Measurements from ENCODE around the gene MOGAT3. TPM values are rescaled to one million over a fixed set of nuclear protein-coding genes. Genes with fewer than 3 reads are reported as not detected.

MOGAT3 gene
- total RNA-seq, 2 donors from 2014 or later = 1.3 TPM; not detected in 1

DNA sequence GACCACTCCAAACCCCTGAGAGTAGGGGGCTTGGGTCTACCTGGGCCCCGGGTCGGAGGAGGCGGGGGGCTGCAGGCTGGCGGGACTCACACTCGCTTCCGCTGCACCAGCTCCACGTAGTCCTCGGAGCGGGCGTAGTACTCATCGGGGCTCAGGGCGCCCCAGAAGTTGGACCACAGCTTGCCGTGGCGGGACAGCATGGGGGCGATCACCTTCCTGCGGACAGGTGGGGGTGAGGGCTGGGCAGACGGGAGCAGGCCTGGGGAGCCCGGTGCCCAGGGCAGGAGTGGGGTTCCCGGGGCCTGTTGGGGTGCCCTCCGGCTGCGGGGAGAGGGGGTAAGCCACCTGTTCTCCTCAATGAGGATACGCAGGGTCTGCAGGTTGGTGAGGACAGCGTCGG, 10.7 kb upstream of the MOGAT3 start:
- Histone ChIP-seq H3K27me3 (ENCODE audit: control insufficient read depth, insufficient read depth, low read length, poor library complexity, severe bottlenecking) (no peaks in the 10 kb centered on the region), H3K4me3 (ENCODE audit: low read length) (no peak overlapping the region), H3K9ac (ENCODE audit: extremely low read depth, low read length, poor library complexity, severe bottlenecking) (no peak overlapping the region), H3K27ac (ENCODE audit: low read depth, low read length) (no peak overlapping the region), H3K4me1 (ENCODE audit: control insufficient read depth, insufficient read depth, low read length) (no peaks in the 10 kb centered on the region), H3K9me3 (ENCODE audit: control insufficient read depth, low read length) (no peaks in the 10 kb centered on the region), H3K36me3 (ENCODE audit: control insufficient read depth, insufficient read depth, low read length) (peaks cover 10% of the 10 kb centered on the region)
- WGBS, 2 experiments (ENCODE audit: insufficient coverage in 1 of 2, insufficient read length in 1 of 2) = 95 to 96% methylated on average over 8 to 24 of the region's 24 CpGs
- Mint-ChIP-seq H3K36me3 (ENCODE audit: low read depth) (peaks cover 29% of the 10 kb centered on the region), H3K27me3 (ENCODE audit: insufficient read depth) (no peaks in the 10 kb centered on the region), H3K27ac (no peak overlapping the region), H3K9me3 (no peaks in the 10 kb centered on the region), H3K4me3 (no peak overlapping the region), H3K4me1 (peaks cover 4% of the 10 kb centered on the region)
- TF ChIP-seq, protein P1, sequence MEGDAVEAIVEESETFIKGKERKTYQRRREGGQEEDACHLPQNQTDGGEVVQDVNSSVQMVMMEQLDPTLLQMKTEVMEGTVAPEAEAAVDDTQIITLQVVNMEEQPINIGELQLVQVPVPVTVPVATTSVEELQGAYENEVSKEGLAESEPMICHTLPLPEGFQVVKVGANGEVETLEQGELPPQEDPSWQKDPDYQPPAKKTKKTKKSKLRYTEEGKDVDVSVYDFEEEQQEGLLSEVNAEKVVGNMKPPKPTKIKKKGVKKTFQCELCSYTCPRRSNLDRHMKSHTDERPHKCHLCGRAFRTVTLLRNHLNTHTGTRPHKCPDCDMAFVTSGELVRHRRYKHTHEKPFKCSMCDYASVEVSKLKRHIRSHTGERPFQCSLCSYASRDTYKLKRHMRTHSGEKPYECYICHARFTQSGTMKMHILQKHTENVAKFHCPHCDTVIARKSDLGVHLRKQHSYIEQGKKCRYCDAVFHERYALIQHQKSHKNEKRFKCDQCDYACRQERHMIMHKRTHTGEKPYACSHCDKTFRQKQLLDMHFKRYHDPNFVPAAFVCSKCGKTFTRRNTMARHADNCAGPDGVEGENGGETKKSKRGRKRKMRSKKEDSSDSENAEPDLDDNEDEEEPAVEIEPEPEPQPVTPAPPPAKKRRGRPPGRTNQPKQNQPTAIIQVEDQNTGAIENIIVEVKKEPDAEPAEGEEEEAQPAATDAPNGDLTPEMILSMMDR (conservative IDR thresholded peaks at IDR 0.05) = no peak
- no peak for DNase-seq

DNA sequence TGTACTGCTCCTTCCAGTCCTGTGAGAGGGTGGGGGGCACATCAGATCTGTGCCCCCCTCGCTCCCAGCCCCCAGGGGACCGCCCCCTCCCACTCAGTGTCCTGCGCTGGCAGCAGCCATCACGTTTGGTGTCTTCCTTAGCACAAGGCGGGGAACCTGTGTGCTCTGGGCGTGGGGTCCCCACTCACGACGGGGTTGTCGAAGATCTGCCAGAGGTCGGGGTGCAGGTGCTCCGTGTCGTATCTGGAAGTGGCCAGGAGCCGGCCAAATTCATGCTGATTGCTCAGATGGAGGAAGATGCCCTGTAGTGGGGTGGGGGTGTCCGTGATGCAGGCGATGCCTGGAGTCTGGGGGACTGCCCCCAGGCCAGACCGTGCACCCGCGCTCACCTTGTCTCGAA, 9.3 kb upstream of the MOGAT3 start:
- Mint-ChIP-seq H3K27me3 (ENCODE audit: insufficient read depth) (no peaks in the 10 kb centered on the region), H3K36me3 (ENCODE audit: low read depth) (peaks cover 31% of the 10 kb centered on the region), H3K27ac (no peak overlapping the region), H3K4me1 (no peaks in the 10 kb centered on the region), H3K4me3 (no peak overlapping the region), H3K9me3 (no peaks in the 10 kb centered on the region)
- TF ChIP-seq, protein P1 (conservative IDR thresholded peaks at IDR 0.05) = no peak
- WGBS, 2 experiments (ENCODE audit: insufficient coverage in 1 of 2, insufficient read length in 1 of 2) = 96 to 99% methylated on average over 13 to 19 of the region's 19 CpGs
- no peak overlapping the region for H3K4me3 ChIP-seq (ENCODE audit: low read length)
- H3K4me1 ChIP-seq (ENCODE audit: control insufficient read depth, insufficient read depth, low read length) = no peaks in the 10 kb centered on the region
- no peak overlapping the region for H3K27ac ChIP-seq (ENCODE audit: low read depth, low read length)
- peaks cover 9% of the 10 kb centered on the region for H3K36me3 ChIP-seq (ENCODE audit: control insufficient read depth, insufficient read depth, low read length)
- H3K9me3 ChIP-seq (ENCODE audit: control insufficient read depth, low read length) = no peaks in the 10 kb centered on the region
- H3K9ac ChIP-seq (ENCODE audit: extremely low read depth, low read length, poor library complexity, severe bottlenecking) = no peak overlapping the region
- H3K27me3 ChIP-seq (ENCODE audit: control insufficient read depth, insufficient read depth, low read length, poor library complexity, severe bottlenecking) = no peaks in the 10 kb centered on the region
- no peak for DNase-seq

GRCh38 chr7:101208794-101209193, 8.0 kb upstream of the MOGAT3 start:
- Histone ChIP-seq H3K9me3 (ENCODE audit: control insufficient read depth, low read length) (no peaks in the 10 kb centered on the region), H3K27ac (ENCODE audit: low read depth, low read length) (no peak overlapping the region), H3K4me1 (ENCODE audit: control insufficient read depth, insufficient read depth, low read length) (no peaks in the 10 kb centered on the region), H3K36me3 (ENCODE audit: control insufficient read depth, insufficient read depth, low read length) (peaks cover 3% of the 10 kb centered on the region), H3K9ac (ENCODE audit: extremely low read depth, low read length, poor library complexity, severe bottlenecking) (no peak overlapping the region), H3K27me3 (ENCODE audit: control insufficient read depth, insufficient read depth, low read length, poor library complexity, severe bottlenecking) (no peaks in the 10 kb centered on the region), H3K4me3 (ENCODE audit: low read length) (no peak overlapping the region)
- H3K27ac Mint-ChIP-seq = no peak overlapping the region
- peaks cover 3% of the 10 kb centered on the region for H3K27me3 Mint-ChIP-seq (ENCODE audit: insufficient read depth)
- H3K9me3 Mint-ChIP-seq = no peaks in the 10 kb centered on the region
- H3K4me3 Mint-ChIP-seq = no peak overlapping the region
- TF ChIP-seq, protein P1 (conservative IDR thresholded peaks at IDR 0.05) = no peak
- peaks cover 20% of the 10 kb centered on the region for H3K36me3 Mint-ChIP-seq (ENCODE audit: low read depth)
- WGBS, 2 experiments (ENCODE audit: insufficient coverage in 1 of 2, insufficient read length in 1 of 2) = 92 to 96% methylated on average over 10 to 14 of the region's 14 CpGs
- no peak for DNase-seq
- no peaks in the 10 kb centered on the region for H3K4me1 Mint-ChIP-seq
